ENCODE results near the gene SRL.

GRCh38 chr16:4140652-4141051 is 101.2 kb downstream of the SRL start:
- no peak for TF ChIP-seq JUN (IDR thresholded peaks at IDR 0.05; ENCODE audit: low read depth, low read length)
- no peak for TF ChIP-seq TCF12 (IDR thresholded peaks at IDR 0.05; ENCODE audit: low read depth, low read length)
- no peak for TF ChIP-seq CTCF (IDR thresholded peaks at IDR 0.05; ENCODE audit: control extremely low read depth in 1 of 3, insufficient read depth in 1 of 3, low read depth in 1 of 3, low read length in 3 of 3)
- no peak for TF ChIP-seq CHD2 (IDR thresholded peaks at IDR 0.05; ENCODE audit: low read length)

All from H1 (cell line).